Fibroblast of skin of back (primary cell): Measurements from ENCODE around the gene DGKG.

Experiments
- DNase-seq: peaks from one replicate; pipeline ENCODE4 v3.0.0-alpha.2; 2013

DGKG gene

DNA sequence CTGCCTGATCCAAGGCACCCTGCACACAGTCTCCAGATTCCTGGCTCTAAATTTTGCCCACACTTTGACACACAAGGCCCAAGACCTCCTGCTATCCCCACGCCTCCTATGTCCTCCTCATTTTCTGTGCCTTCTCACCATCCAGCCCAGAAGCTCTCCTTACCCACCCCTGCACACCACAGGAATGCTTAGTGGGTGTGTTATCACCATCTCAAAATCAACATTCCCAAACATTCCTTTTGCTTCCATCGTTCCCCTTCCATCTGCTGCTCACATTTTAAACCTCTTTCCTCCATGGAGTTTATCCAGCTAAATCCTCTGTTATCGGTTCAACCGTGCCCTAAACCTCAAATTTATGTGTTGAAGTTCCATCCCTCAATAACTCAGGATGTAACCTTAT, 43.9 kb downstream of the DGKG start:
- peak; percentile 57 for DNase-seq

DNA sequence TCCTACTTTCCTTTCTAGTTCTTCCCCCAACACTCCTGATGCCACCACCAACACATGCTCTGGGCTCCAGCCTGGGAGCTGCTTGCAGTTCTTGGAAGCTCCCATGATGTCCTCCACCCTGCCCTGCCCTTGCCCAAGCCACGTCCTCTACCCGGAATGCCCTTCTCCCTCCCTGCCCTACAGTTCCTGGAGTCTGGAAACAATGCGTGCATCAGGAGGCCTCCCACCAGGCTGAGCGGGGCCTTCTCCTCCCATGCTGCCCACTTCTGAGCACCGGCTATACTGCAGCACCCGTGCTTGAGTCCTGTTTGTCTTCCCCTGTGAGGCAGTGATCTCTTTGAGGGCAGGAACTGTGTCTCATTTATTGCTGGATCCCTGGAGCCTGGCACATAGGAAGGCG, 44.6 kb downstream of the DGKG start:
- DNase-seq, result no peak

DNA sequence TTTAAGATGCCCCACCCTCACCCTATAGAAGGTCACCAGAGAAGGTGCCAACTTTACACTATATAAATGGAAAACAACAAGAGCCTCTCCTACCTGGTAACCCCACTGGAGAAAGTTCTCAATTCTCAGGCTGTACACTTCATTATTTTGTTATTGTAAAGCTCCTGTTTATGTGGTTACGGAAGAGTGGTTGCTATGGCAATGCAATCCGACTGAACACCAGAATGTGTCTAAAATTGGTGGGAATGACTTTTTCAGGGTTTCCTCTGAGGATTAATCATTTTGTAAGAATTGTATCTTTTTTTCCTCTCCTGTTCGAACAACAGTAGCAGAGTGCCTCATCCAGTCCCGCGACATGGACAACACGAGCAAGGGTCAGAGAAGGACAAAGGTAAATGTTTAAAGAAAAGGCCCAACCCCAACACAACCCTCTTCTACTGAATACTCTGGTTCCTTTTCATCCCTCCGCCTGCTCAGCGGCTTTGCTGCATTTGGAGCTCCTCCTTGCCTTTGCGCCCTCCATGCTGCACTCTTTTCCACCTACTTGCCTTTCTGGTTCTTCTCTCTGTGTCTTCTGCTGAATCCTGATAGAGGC, 45.3 kb downstream of the DGKG start:
- no peak for DNase-seq

DNA sequence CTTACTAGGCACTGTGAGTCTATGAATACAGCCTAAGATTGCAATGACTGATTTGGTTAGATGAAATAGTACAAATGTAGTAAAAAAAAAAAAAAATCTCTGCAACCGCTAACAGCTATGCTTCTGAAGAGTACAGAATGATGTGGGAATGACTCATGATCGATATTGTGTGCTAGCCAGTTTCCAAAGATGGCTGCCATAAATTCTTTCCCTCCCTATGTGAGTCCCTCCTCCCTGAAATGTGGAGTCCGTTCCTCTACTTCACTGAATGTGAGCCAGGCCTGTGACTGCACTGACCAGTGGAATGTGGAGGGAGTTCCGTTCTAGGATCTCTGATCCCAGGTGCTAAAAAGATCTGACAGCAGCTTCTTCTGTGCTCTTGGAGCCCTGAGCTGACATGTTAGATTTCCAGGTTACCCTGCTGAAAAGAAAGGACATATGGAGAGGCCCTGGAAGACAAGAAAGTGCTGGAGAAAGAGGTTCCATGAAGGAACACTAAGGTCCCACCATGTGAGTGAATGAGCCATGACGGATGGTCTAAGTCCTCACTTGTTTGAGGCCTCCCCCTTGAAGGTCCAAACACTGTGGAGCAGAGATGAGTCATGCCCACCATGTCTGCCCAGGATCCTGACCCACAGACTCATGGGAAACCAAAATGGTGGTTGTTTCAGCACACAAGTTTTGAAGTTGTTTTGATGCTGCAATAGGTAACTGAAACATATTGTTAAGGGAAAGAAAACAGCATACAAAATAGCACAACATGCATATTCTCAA, 46.3 kb downstream of the DGKG start:
- peak; percentile 27 for DNase-seq

DNA sequence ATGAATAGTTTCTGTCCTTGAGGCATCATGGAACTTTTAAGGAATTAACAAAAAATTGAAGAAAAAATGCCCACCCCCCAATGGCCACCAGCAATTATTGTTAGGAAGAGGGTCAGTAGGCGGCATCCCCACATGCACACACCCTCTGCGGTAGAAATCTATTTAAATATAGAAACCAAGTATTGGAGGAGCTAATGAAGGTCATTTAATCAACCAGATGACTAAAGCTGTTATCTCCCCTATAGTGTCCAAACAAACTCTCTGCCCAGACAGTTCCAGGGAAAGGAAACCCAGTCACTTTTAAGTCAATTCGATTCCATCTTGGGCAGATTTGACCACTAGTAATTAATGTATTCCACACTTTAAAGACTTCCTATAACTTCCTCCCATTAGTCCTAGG, 47.1 kb downstream of the DGKG start:
- DNase-seq, result no peak

DNA sequence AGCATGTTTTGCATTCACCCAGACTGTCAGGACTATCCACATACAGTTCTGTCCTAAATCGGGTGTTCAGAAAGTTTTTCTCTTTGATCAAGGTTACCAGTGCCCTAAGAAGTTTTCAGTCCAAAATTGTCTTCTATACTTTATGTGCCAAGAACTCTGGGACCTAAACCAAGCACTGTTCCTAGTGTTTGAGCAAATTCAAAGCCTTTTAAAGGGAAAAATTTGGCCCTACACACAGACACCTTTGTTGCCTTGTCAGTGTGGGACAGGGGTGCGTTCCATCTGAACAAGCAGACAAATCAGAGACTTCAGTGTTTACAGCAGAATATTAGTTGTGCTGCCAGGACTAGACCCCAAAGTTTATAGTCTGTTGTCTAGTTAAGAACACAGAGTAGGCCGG, 50.6 kb downstream of the DGKG start:
- no peak for DNase-seq

DNA sequence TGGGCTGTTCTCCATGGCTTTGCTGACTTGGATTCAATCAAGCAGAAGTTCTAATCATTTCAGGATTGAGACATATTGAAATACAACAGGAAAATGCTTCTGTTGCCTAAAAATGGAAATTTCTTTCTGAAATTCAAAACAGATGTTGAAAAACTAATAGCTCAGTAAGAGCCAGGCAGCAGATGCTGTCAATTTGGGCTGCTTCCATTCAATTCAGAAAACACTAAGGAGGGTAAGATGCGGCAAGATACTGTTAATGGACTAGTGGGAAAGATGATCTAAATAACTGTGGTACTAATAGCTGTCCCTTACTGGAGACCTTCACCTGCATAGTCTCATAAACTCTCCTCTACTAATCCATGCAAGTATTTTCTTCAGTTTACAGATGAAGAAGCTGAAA, 53.5 kb downstream of the DGKG start:
- DNase-seq, result no peak

DNA sequence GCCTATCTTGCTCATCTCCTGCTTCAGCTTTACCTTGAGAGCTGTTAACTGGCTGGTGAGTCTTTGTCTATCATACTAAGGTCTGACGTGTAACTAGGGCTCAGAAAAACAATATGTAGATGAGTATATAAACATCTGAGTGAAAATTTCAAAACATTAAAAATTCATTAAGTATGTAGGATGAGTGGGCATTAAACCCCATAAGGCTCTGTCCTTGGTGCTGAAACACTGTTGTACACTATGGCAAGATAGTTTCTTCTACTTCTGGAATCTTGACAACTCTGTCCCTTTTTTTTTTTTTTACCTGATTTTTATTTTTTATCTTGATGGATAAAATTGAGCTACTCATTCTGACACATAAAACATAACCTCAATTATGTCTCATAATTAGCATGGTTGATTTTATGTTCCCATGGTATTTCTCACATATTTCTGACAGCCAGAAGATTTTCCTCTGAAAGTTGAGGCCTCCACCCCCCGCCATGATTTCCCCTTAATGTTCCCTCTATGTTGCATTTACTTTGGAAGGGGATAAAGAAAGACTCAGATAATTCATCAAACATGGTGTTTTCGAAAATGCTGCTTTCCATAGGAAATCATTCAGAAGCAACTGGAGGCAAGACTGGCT, 54.3 kb downstream of the DGKG start:
- DNase-seq, result peak; percentile 61

DNA sequence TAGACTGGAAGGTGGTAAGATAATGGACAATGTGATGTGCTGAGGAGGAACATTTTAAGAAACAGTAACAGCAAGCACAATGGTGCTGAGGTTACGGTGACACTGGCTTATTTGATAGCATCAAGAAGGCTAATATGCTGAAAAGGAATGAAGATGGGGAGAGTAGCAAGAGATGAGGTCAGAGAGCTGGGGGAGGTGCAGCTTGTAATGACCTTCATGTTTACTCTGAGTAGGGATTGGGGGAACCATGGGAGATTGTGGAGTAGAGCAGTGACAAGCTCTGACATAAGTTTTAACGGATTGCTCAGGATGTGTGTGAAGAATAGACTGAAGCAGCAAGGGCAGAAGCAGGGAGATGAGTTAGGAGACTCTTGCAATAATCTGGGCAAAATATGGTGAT, 56.7 kb downstream of the DGKG start:
- no peak for DNase-seq

DNA sequence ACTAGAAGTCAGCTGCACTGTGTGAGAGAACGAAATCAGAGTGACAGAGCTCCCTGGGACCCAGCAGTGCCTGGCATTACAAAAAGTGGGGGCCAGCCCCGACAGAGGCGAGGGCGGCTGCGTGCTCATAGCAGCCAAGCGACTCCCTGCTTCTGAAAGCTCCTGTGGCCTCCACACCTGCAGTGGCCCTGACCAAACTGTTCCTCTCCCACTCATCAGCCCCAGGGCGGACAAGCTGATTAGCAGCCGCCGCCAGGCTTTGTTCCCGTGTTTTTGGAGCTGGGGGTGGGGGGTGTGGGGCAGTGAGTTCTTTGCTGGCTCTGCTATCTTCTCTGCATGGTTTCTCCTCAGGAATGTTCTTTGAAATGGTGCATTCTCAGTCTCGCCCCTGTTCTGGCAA, 58.1 kb downstream of the DGKG start:
- DNase-seq, result no peak

DNA sequence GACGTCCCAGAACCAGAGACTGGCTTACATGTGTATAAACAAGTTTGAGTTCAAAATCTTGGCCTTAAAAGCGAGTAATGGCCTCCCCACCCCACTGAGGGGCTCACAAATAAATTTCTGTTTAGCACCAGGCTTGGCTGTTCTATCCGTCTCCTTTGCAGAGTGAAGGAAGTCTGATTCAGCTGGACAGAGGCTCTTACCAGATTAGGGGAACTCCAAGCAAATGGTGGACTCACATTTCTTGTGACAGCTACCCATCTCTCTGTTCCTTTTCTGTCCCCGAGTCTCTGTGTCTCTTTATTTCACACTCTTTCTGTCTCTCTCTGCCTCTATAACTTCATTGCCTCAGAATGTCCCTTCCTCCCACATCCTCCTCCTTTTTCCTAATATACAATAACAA, 62.7 kb downstream of the DGKG start:
- DNase-seq, result no peak

DNA sequence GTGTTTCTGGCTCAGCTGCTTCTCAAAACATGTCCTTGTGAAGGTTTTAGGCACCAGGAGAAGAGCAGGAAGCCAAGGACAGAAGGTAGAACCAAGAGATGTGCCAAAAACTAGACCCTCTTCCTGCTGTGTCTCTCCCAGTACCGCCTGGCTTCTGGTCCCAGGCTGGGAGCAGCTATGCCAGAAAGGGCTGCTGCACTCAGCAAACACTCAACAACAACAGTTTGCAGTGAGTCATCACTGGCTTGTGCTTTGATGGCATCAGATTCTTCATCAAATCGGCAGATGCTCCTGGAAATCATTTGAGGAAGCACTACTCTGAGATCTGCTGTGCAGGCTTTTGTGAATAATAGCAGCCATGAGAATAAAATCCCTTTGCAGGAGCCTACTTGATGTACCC, 63.2 kb downstream of the DGKG start:
- no peak for DNase-seq

DNA sequence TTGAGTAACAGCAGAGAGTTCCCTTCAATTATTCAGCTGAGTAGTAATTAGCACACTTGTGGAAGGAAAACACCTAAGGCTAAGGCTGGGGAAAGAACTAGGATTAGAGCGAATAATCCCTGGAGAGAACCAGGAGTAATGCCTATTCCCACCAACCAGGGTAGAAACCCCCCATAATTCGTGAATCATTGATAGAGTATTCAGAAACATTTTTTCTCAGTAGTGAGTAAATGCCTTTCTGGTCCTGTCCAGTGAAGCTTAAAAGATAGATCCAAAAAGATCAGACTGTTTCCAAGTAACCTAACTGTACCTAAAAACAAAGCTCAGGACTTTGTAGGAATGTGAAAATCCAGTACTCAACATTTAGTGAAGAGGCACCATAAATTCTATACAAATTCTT, 71.2 kb downstream of the DGKG start:
- DNase-seq, result peak; percentile 46

DNA sequence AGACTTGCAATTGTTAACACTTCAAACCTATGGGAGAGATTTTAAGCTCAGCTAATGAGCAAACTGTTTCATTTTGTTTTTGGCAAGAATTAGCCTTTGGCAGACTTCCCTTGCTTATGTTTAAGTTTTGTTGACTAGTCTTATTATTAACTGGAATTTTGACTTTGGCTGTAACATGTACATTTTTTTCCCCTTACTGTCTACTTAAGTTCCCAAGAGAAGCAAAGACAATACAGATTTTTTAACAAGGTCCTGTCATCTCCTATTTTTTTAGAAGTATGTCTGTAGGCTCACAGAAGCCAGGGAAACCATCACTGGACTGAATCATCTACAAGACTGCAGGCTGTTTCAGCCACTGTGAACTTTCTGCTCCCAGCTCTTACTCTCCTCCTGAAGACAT, 74.3 kb downstream of the DGKG start:
- DNase-seq, result peak; percentile 94

DNA sequence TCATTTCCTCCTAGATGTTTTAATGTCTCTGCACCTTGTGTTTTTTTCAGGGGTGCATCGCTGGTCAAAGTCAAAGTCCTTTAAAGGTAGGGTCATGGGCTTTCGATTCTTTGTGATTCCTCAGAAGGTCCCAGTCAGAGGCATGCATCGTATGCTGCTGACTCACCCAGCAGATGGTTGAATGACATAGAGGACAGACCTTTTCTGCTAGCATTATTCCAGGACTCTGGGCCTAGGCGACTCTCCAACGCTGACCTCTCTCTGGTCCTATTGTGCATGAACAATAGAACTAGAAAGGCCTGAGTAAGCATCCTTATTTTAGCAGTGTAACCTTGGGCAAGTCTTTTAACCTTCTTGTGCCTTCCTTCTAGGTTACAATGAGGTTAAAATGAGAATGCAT, 75.9 kb downstream of the DGKG start:
- peak; percentile 65 for DNase-seq

DNA sequence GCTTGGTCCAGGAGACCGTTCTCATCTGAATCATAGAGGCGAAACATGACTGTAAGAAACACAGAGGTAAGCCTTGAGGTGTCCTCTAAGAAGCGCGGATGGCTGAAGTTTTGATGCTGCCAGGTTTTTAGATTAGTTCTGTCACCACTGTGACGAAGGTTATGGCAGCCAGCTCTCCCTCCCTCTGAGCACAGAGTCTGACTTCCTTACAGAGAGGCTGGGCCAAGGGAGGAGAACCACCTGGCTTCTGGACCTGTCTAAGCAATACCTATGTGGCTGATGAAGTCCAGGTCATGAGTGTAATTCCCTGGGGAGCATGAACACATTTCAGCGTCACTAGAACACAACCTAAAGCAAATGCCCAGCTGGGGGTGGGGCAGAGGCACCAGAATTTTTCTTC, 77.4 kb downstream of the DGKG start:
- no peak for DNase-seq

DNA sequence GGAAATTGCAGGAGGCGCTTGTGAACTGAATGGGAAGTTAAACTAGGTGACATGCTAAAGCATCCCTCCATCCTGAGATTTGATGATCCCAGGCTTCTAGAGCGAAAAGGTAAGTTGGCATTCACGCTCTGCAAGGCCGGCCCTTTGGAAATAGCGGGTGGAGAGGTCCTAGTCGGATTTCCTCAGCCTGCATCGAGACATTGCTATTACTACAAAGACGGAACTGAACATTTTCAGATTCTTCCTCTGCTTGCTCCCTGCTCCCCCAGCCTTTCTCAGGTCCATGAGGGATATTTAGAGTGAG, 77.7 kb downstream of the DGKG start:
- DNase-seq, result no peak

DNA sequence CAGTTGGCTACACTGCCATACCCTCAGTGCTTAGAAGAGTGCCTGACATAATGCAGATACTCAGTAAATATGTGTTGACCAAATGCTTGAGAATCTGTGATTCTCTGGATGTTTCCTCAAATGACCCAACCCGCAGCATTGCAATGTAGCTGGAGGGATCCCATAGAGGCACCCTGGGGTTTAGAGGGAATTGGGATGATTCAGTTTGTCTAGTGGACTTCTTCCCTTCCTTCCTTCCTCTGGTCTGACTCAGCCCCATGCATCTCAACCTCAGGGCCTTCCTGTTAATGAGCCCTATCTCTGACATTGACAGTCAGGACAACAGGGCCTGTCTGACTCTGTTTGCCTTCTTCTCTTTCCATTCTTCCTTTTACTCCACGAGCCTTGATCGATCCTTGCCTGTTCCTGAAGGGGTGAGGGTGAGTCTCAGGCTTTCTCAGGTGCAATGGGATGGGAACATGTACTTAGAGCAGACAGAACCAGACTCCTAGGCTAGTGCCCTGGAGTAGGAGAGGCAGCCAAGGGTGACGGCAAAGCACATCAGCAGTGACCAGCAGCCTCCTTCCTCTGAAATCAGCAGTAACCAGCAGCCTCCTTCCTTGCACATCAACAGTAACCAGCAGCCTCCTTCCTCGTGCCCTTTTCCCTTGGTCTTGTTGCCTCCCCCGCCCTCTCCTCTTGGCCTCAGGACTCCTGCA, 78.2 kb downstream of the DGKG start:
- peak; percentile 92 for DNase-seq

DNA sequence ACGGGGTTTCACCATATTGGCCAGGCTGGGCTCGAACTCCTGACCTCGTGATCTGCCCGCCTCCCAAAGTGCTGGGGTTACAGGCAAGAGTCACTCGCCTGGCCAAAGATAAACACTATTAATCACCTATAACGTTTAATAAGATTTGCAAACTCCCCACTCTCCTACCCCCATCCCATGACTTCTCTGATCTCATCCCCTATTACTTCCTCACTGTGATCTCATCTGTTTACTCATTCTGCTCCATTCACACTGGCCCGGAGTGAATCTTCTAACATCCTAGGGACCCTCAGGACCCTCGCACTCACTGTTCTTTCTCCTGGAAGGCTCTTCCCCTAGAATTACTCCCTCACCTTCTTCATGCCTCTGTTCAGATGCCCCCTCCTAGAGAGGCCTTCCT, 78.9 kb downstream of the DGKG start:
- DNase-seq, result peak; percentile 40

DNA sequence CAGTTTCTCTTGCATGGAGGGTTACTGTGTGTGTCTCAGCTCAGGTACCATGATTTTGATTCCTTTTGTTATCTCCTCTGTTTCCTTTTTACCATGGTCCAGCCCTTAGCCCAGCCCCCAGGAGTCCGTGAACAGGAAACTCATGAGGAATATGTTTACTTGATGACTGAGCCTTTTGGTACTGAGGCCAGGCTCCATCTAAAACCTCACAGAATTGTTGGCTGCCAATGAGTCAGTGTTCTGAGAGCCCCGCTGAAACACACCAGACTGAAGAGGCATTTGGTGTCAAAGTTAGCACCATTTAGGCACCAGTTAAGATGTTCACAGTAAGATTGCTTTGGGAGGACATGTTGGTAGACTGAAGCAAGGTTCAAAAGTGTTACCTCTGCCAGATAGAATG, 80.9 kb downstream of the DGKG start:
- peak; percentile 89 for DNase-seq

DNA sequence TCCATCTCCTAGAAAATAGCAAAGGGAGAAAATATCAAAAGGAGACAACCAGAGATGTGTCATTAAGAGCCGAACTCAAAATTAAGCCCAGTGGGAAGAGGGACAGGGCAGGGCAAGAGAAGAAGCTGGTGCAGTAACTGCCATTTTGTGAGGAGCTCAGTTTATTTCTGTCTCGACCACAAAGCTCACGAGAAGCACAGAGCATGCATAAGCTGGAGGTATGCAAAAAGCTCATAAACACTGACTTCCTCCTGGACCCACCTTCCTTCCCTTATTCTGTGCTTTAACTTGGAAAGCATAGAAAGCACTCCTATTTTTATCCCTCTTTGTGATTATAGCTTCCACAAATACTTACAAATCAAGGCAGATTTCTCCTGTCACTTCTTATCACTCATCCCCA, 81.3 kb downstream of the DGKG start:
- no peak for DNase-seq

DNA sequence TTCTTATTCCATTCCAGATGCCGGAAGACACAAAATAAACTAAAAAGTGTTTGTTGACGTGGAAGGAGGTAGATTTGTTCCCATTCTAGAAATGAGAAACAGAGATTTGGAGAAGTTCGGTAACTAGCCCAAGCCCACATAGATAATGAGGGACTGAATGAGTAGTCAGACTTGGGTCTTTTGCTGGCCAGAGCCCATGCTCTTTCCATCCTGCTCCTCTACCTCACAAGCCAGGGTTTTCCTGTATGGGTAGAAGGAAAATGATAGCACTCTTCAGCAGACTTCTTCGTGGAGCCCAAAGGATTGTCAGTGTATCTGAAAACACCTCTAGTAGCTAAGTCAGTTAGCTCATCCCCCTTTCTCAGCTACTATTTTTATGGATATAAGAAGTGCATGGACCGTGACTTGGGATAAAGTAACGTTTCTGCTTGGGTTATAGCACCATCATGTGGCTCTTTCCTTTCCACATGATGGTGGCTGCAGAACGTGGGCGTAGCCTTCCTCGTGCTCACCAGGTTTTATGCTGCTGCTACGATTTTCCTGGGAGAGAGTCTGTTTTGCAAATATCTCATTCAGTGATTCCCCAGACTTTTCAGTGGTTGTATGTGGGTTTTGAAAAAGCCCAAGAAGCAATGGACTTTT, 84.6 kb downstream of the DGKG start:
- peak; percentile 61 for DNase-seq

DNA sequence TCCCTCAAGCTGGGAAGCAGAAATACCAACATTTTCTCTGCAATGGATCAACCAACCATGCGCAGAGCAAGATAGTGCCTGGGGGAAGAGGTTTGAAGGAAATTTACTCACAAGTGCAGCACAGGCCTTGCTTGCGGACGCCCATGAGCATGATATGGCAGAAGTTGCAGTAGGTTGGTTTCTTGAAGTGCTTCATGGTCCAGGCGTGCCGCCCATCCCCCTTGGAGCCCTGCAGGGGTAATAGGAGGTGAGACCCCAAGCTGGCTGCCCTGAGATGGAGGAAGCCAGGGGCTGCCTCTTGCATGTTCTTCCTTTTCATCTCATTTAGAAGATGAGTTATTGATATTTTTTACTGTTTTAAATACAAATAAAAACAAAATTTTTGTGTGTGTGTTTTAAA, 86.6 kb downstream of the DGKG start:
- no peak for DNase-seq
